Endothelial cell of umbilical vein (primary cell): ENCODE results near the gene JADE1.

Experiments used
- CTCF ChIP-seq, 2 donors: IDR thresholded peaks; 1 replicate in 1 of 2; 2 replicates in 1 of 2; pipeline ENCODE4 v1.5.1; 2011; ENCODE audit warnings: low read length in 2 of 2, mild to moderate bottlenecking in 2 of 2, moderate library complexity in 2 of 2, control low read depth in 1 of 2, inconsistent platforms in 1 of 2, low read depth in 1 of 2; ENCODE audit not compliant: insufficient read depth in 1 of 2; ENCODE audit errors: extremely low read depth in 1 of 2
- MAX ChIP-seq: IDR thresholded peaks from 2 replicates; pipeline ENCODE4 v1.6.1; 2011; ENCODE audit not compliant: insufficient read depth, insufficient read length
- POLR2A ChIP-seq: IDR thresholded peaks from 2 replicates; pipeline ENCODE4 v1.6.1; 2012; ENCODE audit warnings: low read depth, mild to moderate bottlenecking, control low read depth, low read length
- POLR2AphosphoS5 ChIP-seq: IDR thresholded peaks from 2 replicates; pipeline ENCODE4 v1.6.1; 2012; ENCODE audit warnings: low read depth, mild to moderate bottlenecking, control low read depth, low read length, moderate library complexity; ENCODE audit not compliant: insufficient read depth

- TF ChIP-seq MAX, result no peak
- TF ChIP-seq CTCF (IDR thresholded peaks at IDR 0.05; ENCODE audit: extremely low read depth in 1 of 2, insufficient read depth in 1 of 2, low read depth in 1 of 2, low read length in 2 of 2), result no peak
- no peak for TF ChIP-seq POLR2AphosphoS5
- TF ChIP-seq POLR2A, result no peak
These were observed 44.2 kb downstream of the JADE1 start for GRCh38 chr4:128853741-128854140.
